Liver (tissue), 3 donors: ENCODE results near the gene ABTB2.

Experiments
- ATF3 ChIP-seq: IDR thresholded peaks from 2 replicates; pipeline ENCODE4 v1.6.1; 2016; ENCODE audit warnings: antibody characterized with exemption
- CTCF ChIP-seq: fragments of 150-350 bp; IDR thresholded peaks from 2 replicates; pipeline ENCODE4 v1.5.1; 2017; ENCODE audit warnings: improper control_type of control experiment, low read depth, low read length; ENCODE audit not compliant: missing input control
- GABPA ChIP-seq, 2 donors: IDR thresholded peaks in 1 of 2; conservative IDR thresholded peaks in 1 of 2; 2 replicates each; pipeline ENCODE4 v1.6.1; 2016; ENCODE audit warnings: antibody characterized with exemption in 2 of 2, mild to moderate bottlenecking in 1 of 2, moderate library complexity in 1 of 2
- JUND ChIP-seq, 2 donors: IDR thresholded peaks; 2 replicates each; pipeline ENCODE4 v1.6.1; 2016; ENCODE audit warnings: antibody characterized with exemption in 2 of 2
- MAX ChIP-seq: IDR thresholded peaks from 2 replicates; pipeline ENCODE4 v1.6.1; 2016; ENCODE audit warnings: antibody characterized with exemption
- RAD21 ChIP-seq, 2 donors: IDR thresholded peaks; 2 replicates each; pipeline ENCODE4 v1.6.1; 2016; ENCODE audit warnings: antibody characterized with exemption in 2 of 2, mild to moderate bottlenecking in 2 of 2
- REST ChIP-seq: IDR thresholded peaks from 2 replicates; pipeline ENCODE4 v1.6.1; 2016; ENCODE audit warnings: antibody characterized with exemption, mild to moderate bottlenecking
- SP1 ChIP-seq: IDR thresholded peaks from 2 replicates; pipeline ENCODE4 v1.6.1; 2018; ENCODE audit warnings: antibody characterized with exemption, mild to moderate bottlenecking
- TAF1 ChIP-seq: conservative IDR thresholded peaks from 2 replicates; pipeline ENCODE4 v1.6.1; 2016; ENCODE audit warnings: antibody characterized with exemption, mild to moderate bottlenecking
- YY1 ChIP-seq: IDR thresholded peaks from 2 replicates; pipeline ENCODE4 v1.6.1; 2016; ENCODE audit warnings: antibody characterized with exemption, mild to moderate bottlenecking
- ZBTB33 ChIP-seq: IDR thresholded peaks from 2 replicates; pipeline ENCODE4 v1.6.1; 2016; ENCODE audit warnings: antibody characterized with exemption
- donor health status: healthy.
- donor health status: healthy.

- TF ChIP-seq CTCF: no peak
- TF ChIP-seq REST: no peak
- no peak for TF ChIP-seq TAF1
- TF ChIP-seq SP1: no peak
- TF ChIP-seq GABPA (IDR thresholded peaks at IDR 0.05 in 1 of 2, conservative IDR thresholded peaks at IDR 0.05 in 1 of 2): no peak
- no peak for TF ChIP-seq ATF3
- TF ChIP-seq MAX: no peak
- no peak for TF ChIP-seq RAD21 (IDR thresholded peaks at IDR 0.05)
- TF ChIP-seq JUND (IDR thresholded peaks at IDR 0.05): no peak
- TF ChIP-seq YY1: no peak
- no peak for TF ChIP-seq ZBTB33
Measured at GRCh38 chr11:34298871-34299270, 58.9 kb downstream of the ABTB2 start.
